ENCODE measurements around the gene NEK2. TPM values are rescaled to one million over a fixed set of nuclear protein-coding genes. Genes with fewer than 3 reads are reported as not detected.
"Not testable (repeated sequence)": the region's sequence is repeated elsewhere in the genome, so short reads cannot be mapped to it uniquely, and the experiment has no call there.

The NEK2 gene
- total RNA-seq, 1 donor from 2014 or later = 3.9 TPM

GRCh38 chr1:211648980-211649934 is 26.2 kb downstream of the NEK2 start:
- no peak for DNase-seq (ENCODE audit: low spot score)
- H3K4me1 Mint-ChIP-seq (ENCODE audit: unreplicated experiment) = peaks cover 16% of the 10 kb centered on the region
- H3K27ac Mint-ChIP-seq (ENCODE audit: unreplicated experiment) = no peak overlapping the region
- TF ChIP-seq, protein P1, sequence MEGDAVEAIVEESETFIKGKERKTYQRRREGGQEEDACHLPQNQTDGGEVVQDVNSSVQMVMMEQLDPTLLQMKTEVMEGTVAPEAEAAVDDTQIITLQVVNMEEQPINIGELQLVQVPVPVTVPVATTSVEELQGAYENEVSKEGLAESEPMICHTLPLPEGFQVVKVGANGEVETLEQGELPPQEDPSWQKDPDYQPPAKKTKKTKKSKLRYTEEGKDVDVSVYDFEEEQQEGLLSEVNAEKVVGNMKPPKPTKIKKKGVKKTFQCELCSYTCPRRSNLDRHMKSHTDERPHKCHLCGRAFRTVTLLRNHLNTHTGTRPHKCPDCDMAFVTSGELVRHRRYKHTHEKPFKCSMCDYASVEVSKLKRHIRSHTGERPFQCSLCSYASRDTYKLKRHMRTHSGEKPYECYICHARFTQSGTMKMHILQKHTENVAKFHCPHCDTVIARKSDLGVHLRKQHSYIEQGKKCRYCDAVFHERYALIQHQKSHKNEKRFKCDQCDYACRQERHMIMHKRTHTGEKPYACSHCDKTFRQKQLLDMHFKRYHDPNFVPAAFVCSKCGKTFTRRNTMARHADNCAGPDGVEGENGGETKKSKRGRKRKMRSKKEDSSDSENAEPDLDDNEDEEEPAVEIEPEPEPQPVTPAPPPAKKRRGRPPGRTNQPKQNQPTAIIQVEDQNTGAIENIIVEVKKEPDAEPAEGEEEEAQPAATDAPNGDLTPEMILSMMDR (IDR thresholded peaks at IDR 0.05; ENCODE audit: unreplicated experiment) = no peak
- peaks cover 5% of the 10 kb centered on the region for H3K27me3 Mint-ChIP-seq (ENCODE audit: unreplicated experiment)
- no peak overlapping the region for H3K4me3 Mint-ChIP-seq (ENCODE audit: unreplicated experiment)
- H3K36me3 Mint-ChIP-seq (ENCODE audit: low read depth, unreplicated experiment) = no peaks in the 10 kb centered on the region
- no peaks in the 10 kb centered on the region for H3K9me3 Mint-ChIP-seq (ENCODE audit: unreplicated experiment)

GRCh38 chr1:211648336-211648735 is 27.1 kb downstream of the NEK2 start:
- Mint-ChIP-seq H3K9me3 (ENCODE audit: unreplicated experiment) (no peaks in the 10 kb centered on the region), H3K36me3 (ENCODE audit: low read depth, unreplicated experiment) (no peaks in the 10 kb centered on the region), H3K27ac (ENCODE audit: unreplicated experiment) (no peak overlapping the region), H3K4me3 (ENCODE audit: unreplicated experiment) (no peak overlapping the region), H3K27me3 (ENCODE audit: unreplicated experiment) (peaks cover 5% of the 10 kb centered on the region), H3K4me1 (ENCODE audit: unreplicated experiment) (peaks cover 20% of the 10 kb centered on the region)
- no peak for DNase-seq (ENCODE audit: low spot score)
- TF ChIP-seq, protein P1 (IDR thresholded peaks at IDR 0.05; ENCODE audit: unreplicated experiment) = no peak

DNA sequence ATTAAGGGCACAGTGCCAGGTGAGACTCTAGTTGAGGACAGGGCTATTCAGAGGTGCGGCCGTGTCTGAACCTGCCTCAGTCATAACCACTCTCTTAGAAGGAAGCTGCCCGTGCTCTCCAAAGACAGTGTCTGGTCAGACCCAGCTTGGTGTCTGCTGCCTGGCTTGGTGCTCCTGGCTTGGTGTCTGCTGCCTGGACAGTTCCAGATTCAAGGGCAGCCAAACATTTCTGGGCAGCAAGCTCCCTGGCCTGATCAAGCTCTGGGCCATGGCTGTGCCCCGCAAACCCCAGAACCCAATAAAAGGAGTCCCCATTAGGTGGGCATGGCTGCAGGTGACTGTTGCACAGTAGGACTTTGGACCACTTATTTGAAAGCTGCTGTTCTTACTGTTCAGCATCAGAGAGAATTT is 27.7 kb downstream of the NEK2 start:
- Mint-ChIP-seq H3K27me3 (ENCODE audit: unreplicated experiment) (peaks cover 5% of the 10 kb centered on the region), H3K27ac (ENCODE audit: unreplicated experiment) (no peak overlapping the region), H3K4me3 (ENCODE audit: unreplicated experiment) (no peak overlapping the region), H3K4me1 (ENCODE audit: unreplicated experiment) (peaks cover 20% of the 10 kb centered on the region), H3K36me3 (ENCODE audit: low read depth, unreplicated experiment) (no peaks in the 10 kb centered on the region), H3K9me3 (ENCODE audit: unreplicated experiment) (no peaks in the 10 kb centered on the region)
- no peak for DNase-seq (ENCODE audit: low spot score)
- TF ChIP-seq, protein P1 (IDR thresholded peaks at IDR 0.05; ENCODE audit: unreplicated experiment) = no peak

DNA sequence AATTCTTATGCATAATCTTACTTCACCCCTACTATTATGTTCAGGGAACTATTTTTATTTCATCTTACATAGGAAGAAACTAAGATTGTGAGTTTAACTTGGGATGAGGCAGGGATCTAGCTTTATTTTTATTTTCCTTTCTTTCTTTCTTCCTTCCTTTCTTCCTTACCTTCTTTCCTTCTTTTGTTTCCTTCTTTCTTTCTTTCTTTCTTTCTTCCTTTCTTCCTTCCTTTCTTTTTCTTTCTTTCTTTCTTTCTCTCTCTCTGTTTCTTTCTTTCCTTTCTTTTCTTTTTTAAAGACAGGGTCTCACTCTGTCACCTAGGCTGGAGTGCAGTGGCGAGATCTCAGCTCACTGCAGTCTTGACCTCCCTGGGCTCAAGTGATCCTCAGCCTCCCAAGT is 28.9 kb downstream of the NEK2 start:
- TF ChIP-seq, protein P1 (IDR thresholded peaks at IDR 0.05; ENCODE audit: unreplicated experiment) = no peak
- Mint-ChIP-seq H3K4me1 (ENCODE audit: unreplicated experiment) (peaks cover 20% of the 10 kb centered on the region), H3K27ac (ENCODE audit: unreplicated experiment) (no peak overlapping the region), H3K27me3 (ENCODE audit: unreplicated experiment) (peaks cover 5% of the 10 kb centered on the region), H3K9me3 (ENCODE audit: unreplicated experiment) (no peaks in the 10 kb centered on the region), H3K4me3 (ENCODE audit: unreplicated experiment) (peak overlapping the region; percentile 56), H3K36me3 (ENCODE audit: low read depth, unreplicated experiment) (no peaks in the 10 kb centered on the region)
- DNase-seq (ENCODE audit: low spot score) = no peak

- not testable (repeated sequence) for H3K27me3 Mint-ChIP-seq (ENCODE audit: unreplicated experiment); H3K9me3 Mint-ChIP-seq (ENCODE audit: unreplicated experiment); DNase-seq (ENCODE audit: low spot score); H3K27ac Mint-ChIP-seq (ENCODE audit: unreplicated experiment); H3K36me3 Mint-ChIP-seq (ENCODE audit: low read depth, unreplicated experiment); H3K4me3 Mint-ChIP-seq (ENCODE audit: unreplicated experiment)
- H3K4me1 Mint-ChIP-seq (ENCODE audit: unreplicated experiment) = peaks cover 20% of the 10 kb centered on the region
Observed at GRCh38 chr1:211645601-211646000, 29.8 kb downstream of the NEK2 start.

Data from endothelial cell (in vitro differentiated cells).